Colonic mucosa (tissue), 4 donors: Measurements from ENCODE around the gene AFF2. TPM values are rescaled to one million over a fixed set of nuclear protein-coding genes. Genes with fewer than 3 reads are reported as not detected.
"Not testable (repeated sequence)": the region's sequence is repeated elsewhere in the genome, so short reads cannot be mapped to it uniquely, and the experiment has no call there.

Experiments used
- DNase-seq: peaks from one replicate; pipeline ENCODE4 v3.0.0-alpha.2; 2020
- H3K27ac ChIP-seq: fragments of 200-600 bp; one replicate; pipeline ENCODE4 v1.8.0; 2021
- H3K27me3 ChIP-seq: fragments of 200-600 bp; one replicate; pipeline ENCODE4 v1.8.0; 2021
- H3K36me3 ChIP-seq: fragments of 200-600 bp; one replicate; pipeline ENCODE4 v1.8.0; 2021
- H3K4me1 ChIP-seq: fragments of 200-600 bp; one replicate; pipeline ENCODE4 v1.8.0; 2021; ENCODE audit warnings: mild to moderate bottlenecking
- H3K4me3 ChIP-seq: fragments of 200-600 bp; one replicate; pipeline ENCODE4 v1.8.0; 2021
- H3K9ac ChIP-seq, 2 donors: one replicate each; pipeline ENCODE4 v1.7.0; 2013; ENCODE audit warnings: control low read depth in 2 of 2, low read depth in 2 of 2, low read length in 2 of 2
- H3K9me3 ChIP-seq: fragments of 200-600 bp; one replicate; pipeline ENCODE4 v1.8.0; 2021
- CTCF ChIP-seq: fragments of 200-600 bp; IDR thresholded peaks from one replicate; pipeline ENCODE4 v1.8.0; 2022; ENCODE audit warnings: antibody characterized with exemption, mild to moderate bottlenecking
- intact Hi-C: fragments of 100-400 bp; cut with DNase I; formaldehyde crosslinking; loops from one replicate; pipeline ENCODE4 v1.14.1; 2022
- total RNA-seq, 2 donors: library from RNA; stranded (reverse); fragmentation: NEBNext Ultra II Directional in 1 of 2; extraction: Animal tissue kit (Norgen Biotek cat#: 25700) in 1 of 2; gene quantifications; one replicate each; pipeline ENCODE4 v1.2.1, GENCODE V29; 2021
- donor health status: healthy.
- donor health status: DM: no; HTN: no; CAD: no.
- donor health status: DM: no; HTN: no; CAD: no.

Gene AFF2
- total RNA-seq, 2 donors from 2014 or later, result 0.05 to 0.12 TPM

- Histone ChIP-seq H3K27ac (no peak overlapping the region), H3K9ac (no peak overlapping the region), H3K36me3 (no peaks in the 10 kb centered on the region), H3K9me3 (no peaks in the 10 kb centered on the region), H3K4me3 (no peak overlapping the region), H3K4me1 (no peaks in the 10 kb centered on the region), H3K27me3 (no peaks in the 10 kb centered on the region)
- no peak for DNase-seq
- intact Hi-C loops, result no loop called here
- TF ChIP-seq CTCF, result no peak
These were observed 405.0 kb downstream of the AFF2 start for GRCh38 chrX:148905400-148905799.

DNA sequence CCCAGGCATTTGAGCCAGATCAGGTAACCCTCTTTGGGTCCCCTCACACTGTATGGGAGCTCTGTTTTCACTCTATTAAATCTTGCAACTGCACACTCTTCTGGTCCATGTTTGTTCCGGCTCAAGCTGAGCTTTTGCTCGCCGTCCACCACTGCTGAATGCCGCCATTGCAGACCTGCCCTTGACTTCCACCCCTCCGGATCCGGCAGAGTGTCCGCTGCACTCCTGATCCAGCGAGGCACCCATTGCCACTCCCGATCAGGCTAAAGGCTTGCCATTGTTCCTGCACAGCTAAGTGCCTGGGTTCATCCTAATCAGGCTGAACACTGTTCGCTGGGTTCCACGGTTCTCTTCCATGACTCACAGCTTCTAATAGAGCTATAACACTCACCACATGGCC is 406.2 kb downstream of the AFF2 start:
- DNase-seq, H3K4me3 ChIP-seq, H3K27ac ChIP-seq, H3K9me3 ChIP-seq, H3K4me1 ChIP-seq, H3K36me3 ChIP-seq, H3K9ac ChIP-seq, intact Hi-C loops, H3K27me3 ChIP-seq: not testable (repeated sequence)

DNA sequence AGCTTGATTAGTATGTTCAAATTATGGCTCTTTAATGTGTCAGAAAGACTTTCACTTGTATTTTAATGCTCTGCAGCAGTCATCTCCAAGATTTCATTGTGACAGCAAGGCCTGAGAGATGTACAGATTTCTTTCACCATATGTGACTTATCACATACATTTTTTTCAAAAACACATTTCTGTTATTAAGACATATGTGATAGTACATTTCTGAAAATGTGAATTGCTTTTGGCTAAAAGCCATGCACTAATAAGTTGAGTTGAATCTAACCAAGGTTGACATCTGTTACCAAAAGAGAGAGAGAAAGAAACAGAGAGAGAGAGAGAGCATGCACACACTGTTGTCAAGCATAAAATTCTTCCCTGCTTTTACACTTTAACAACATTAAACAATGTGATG is 409.3 kb downstream of the AFF2 start:
- Histone ChIP-seq H3K4me3 (no peak overlapping the region), H3K9ac (no peak overlapping the region), H3K27me3 (no peaks in the 10 kb centered on the region), H3K4me1 (no peaks in the 10 kb centered on the region), H3K27ac (no peak overlapping the region), H3K9me3 (no peaks in the 10 kb centered on the region), H3K36me3 (no peaks in the 10 kb centered on the region)
- no peak for DNase-seq
- intact Hi-C loops, result no loop called here
- TF ChIP-seq CTCF, result no peak

DNA sequence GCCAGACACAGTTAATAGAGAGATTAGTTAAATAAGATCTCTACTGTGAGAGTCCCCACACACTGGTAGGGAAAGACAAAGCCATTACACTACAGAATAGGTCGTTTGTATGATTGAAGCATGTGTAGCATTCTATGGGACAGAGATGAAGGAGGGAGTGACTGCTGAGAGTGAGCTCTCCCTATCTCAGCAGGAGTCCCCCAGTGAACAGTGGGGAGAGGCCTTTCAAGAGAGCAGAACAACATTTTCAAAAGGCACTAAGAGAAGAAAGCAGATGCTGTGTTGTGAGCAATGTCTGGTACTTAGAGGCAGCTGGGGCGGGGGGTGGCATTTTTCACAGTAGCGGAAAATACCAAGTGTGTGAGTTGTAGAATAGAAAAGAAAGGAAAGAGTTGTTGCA is 413.6 kb downstream of the AFF2 start:
- no peaks in the 10 kb centered on the region for H3K9me3 ChIP-seq
- no peak for TF ChIP-seq CTCF
- H3K4me3 ChIP-seq, result no peak overlapping the region
- no peak for DNase-seq
- intact Hi-C loops, result no loop called here
- H3K27ac ChIP-seq, result no peak overlapping the region
- H3K36me3 ChIP-seq, result no peaks in the 10 kb centered on the region
- H3K27me3 ChIP-seq, result no peaks in the 10 kb centered on the region
- no peaks in the 10 kb centered on the region for H3K4me1 ChIP-seq
- no peak overlapping the region for H3K9ac ChIP-seq

GRCh38 chrX:148914783-148915182 is 414.4 kb downstream of the AFF2 start:
- TF ChIP-seq CTCF, result no peak
- Histone ChIP-seq H3K27ac (no peak overlapping the region), H3K27me3 (no peaks in the 10 kb centered on the region), H3K4me1 (no peaks in the 10 kb centered on the region), H3K9me3 (no peaks in the 10 kb centered on the region), H3K4me3 (no peak overlapping the region), H3K9ac (no peak overlapping the region), H3K36me3 (no peaks in the 10 kb centered on the region)
- no peak for DNase-seq
- intact Hi-C loops, result no loop called here

GRCh38 chrX:148915474-148915873 is 415.1 kb downstream of the AFF2 start:
- TF ChIP-seq CTCF, result no peak
- no peak overlapping the region for H3K27ac ChIP-seq
- H3K4me3 ChIP-seq, result no peak overlapping the region
- no peaks in the 10 kb centered on the region for H3K36me3 ChIP-seq
- intact Hi-C loops, result no loop called here
- DNase-seq, result no peak
- H3K9me3 ChIP-seq, result no peaks in the 10 kb centered on the region
- H3K4me1 ChIP-seq, result no peaks in the 10 kb centered on the region
- no peaks in the 10 kb centered on the region for H3K27me3 ChIP-seq
- no peak overlapping the region for H3K9ac ChIP-seq
